Common myeloid progenitor, CD34-positive (primary cell): ENCODE data around the gene BCL2L2.
A peak's percentile ranks its signal among the peaks of the same experiment; 100 is the strongest.

ENCODE experiments used
- CTCF ChIA-PET: fragments of 350-600 bp; sonication (Branson Sonifier 250); formaldehyde crosslinking; loops from one replicate; lab custom pipeline; 2021; ENCODE audit warnings: antibody characterized with exemption; lab: Charles Lee
- POLR2A ChIA-PET: fragments of 350-600 bp; sonication (Branson Sonifier 250); formaldehyde crosslinking; loops from one replicate; lab custom pipeline; 2021; ENCODE audit warnings: antibody characterized with exemption; lab: Charles Lee
- DNase-seq, 3 donors: peaks; one replicate each; pipeline versions ENCODE4 v3.0.0 to v3.0.0-alpha.2; 2013
- H3K27ac ChIP-seq, 2 experiments: 1 replicate in 1 of 2; 2 replicates in 1 of 2; pipeline ENCODE4 v1.7.0; 2013; ENCODE audit warnings: inconsistent platforms in 2 of 2, low read length in 2 of 2, mild to moderate bottlenecking in 2 of 2, low read depth in 1 of 2, moderate library complexity in 1 of 2; ENCODE audit not compliant: severe bottlenecking in 2 of 2, insufficient read depth in 1 of 2, poor library complexity in 1 of 2
- H3K27me3 ChIP-seq, 5 experiments: replicated peaks in 2 of 5; 1 replicate in 3 of 5; 2 replicates in 2 of 5; pipeline versions ENCODE4 v1.6.1 to v1.7.0; 2013; ENCODE audit warnings: low read length in 4 of 5, mild to moderate bottlenecking in 2 of 5, moderate library complexity in 2 of 5, inconsistent platforms in 1 of 5; ENCODE audit not compliant: insufficient read depth in 5 of 5, control insufficient read depth in 4 of 5
- H3K36me3 ChIP-seq, 4 experiments: 1 replicate in 2 of 4; 2 replicates in 2 of 4; pipeline versions ENCODE4 v1.6.1 to v1.7.0; 2013; ENCODE audit warnings: low read length in 3 of 4, control low read depth in 1 of 4, mild to moderate bottlenecking in 1 of 4; ENCODE audit not compliant: control insufficient read depth in 4 of 4, insufficient read depth in 4 of 4
- H3K4me1 ChIP-seq, 4 experiments: 1 replicate in 3 of 4; 2 replicates in 1 of 4; pipeline versions ENCODE4 v1.6.1 to v1.7.1; 2013; ENCODE audit warnings: low read length in 3 of 4, mild to moderate bottlenecking in 3 of 4, control low read depth in 1 of 4, inconsistent platforms in 1 of 4, moderate library complexity in 1 of 4; ENCODE audit not compliant: control insufficient read depth in 4 of 4, insufficient read depth in 4 of 4; ENCODE audit errors: control extremely low read depth in 1 of 4
- H3K4me3 ChIP-seq, 7 experiments: 1 replicate in 4 of 7; 2 replicates in 3 of 7; pipeline versions ENCODE4 v1.5.1 to v1.7.0; 2013; ENCODE audit warnings: mild to moderate bottlenecking in 7 of 7, low read length in 6 of 7, moderate library complexity in 6 of 7, inconsistent platforms in 2 of 7, low read depth in 2 of 7, control low read depth in 1 of 7; ENCODE audit not compliant: insufficient read depth in 4 of 7, control insufficient read depth in 1 of 7; ENCODE audit errors: extremely low read depth in 1 of 7
- H3K9me3 ChIP-seq, 5 experiments: 1 replicate in 4 of 5; 2 replicates in 1 of 5; pipeline versions ENCODE4 v1.6.1 to v1.7.1; 2013; ENCODE audit warnings: low read length in 4 of 5, mild to moderate bottlenecking in 2 of 5, inconsistent platforms in 1 of 5, low read depth in 1 of 5, moderate library complexity in 1 of 5; ENCODE audit not compliant: control insufficient read depth in 4 of 5, insufficient read depth in 2 of 5; ENCODE audit errors: control extremely low read depth in 1 of 5
- WGBS: methylation state at CpG from one replicate; pipeline ENCODE4 v1.1.5; 2013; ENCODE audit not compliant: insufficient coverage; 5-methylcytosine and 5-hydroxymethylcytosine counted together

BCL2L2 gene

DNA sequence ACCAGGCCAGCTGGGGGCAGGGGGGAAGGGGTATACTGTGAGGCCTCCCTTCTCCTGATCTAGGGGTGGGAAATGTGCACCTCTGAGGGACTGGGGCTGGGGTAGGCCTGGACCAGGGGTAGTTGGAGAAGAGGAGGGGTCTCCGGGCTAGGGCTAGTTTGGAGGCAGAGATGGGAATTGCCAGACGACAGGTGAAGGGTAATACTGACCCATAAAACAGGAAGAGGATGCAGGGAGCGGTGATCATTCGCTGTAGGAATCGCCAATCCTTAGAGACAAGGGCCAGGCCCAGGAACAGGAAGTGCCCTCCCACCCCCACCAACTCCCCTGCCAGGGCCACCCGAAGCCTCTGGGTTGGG lies 41.6 kb downstream of the BCL2L2 start:
- Histone ChIP-seq H3K27me3 (peaks cover 0 to 24% (median 2%) of the 10 kb centered on the region in 5 experiments), H3K4me1 (peaks cover 0 to 16% (median 11%) of the 10 kb centered on the region in 4 experiments), H3K4me3 (no peak overlapping the region), H3K9me3 (no peaks in the 10 kb centered on the region), H3K27ac (no peak overlapping the region), H3K36me3 (no peaks in the 10 kb centered on the region)
- no peak for DNase-seq
- ChIA-PET CTCF (interaction anchor here (1.0 to 1.5 kb wide), 3 partner anchors 11 to 32 kb away, joined by 4 to 5 read pairs (median 5); no protein-coding TSS in a partner anchor), POLR2A (no interaction called here)
- WGBS: 100% methylated on average over 2 of the region's 6 CpGs

DNA sequence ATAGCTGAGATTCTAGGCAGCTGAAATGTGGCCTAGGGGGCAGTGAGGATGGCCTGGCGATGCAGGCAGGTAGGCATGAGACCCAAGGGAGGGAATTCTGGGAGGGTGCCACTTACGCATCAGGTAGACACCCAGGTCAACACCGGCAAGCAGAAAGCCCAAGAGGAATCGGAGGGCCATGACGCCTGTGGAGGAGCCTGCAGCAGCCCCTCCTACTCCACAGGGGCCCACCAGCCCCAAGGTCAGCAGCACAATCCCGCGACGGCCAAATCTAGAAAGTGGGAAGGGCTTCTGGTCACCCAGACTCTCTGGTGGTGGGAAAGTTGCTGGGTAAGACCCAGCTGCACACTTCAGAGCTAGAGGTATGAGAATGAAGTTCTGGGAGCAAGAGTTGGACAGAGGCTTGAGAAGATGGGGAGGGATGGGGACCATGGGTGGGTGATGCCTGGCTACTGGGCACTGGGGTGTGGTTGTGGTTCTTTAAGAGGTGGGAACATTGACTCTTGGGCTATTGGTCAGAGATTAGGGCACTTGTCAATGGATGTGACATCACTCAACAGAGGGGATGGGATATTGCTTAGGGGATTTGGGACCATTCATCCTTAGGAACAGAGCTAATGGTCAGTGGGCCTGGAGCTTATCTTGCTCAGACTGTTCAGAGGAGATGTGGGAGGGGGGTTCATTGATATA lies 42.7 kb downstream of the BCL2L2 start:
- no peak for DNase-seq
- ChIA-PET CTCF (interaction anchor here (0.7 to 1.0 kb wide), 3 partner anchors 18 to 31 kb away, joined by 3 to 5 read pairs (median 3); no protein-coding TSS in a partner anchor), POLR2A (interaction anchor here (0.6 kb wide), 1 partner anchor 14 kb away, joined by 3 read pairs; no protein-coding TSS in a partner anchor)
- Histone ChIP-seq H3K27me3 (peaks cover 0 to 34% (median 6%) of the 10 kb centered on the region in 5 experiments), H3K9me3 (no peaks in the 10 kb centered on the region), H3K36me3 (no peaks in the 10 kb centered on the region), H3K27ac (no peak overlapping the region), H3K4me3 (no peak overlapping the region), H3K4me1 (peaks cover 0 to 16% (median 11%) of the 10 kb centered on the region in 4 experiments)
- WGBS: 96% methylated on average over 4 of the region's 8 CpGs

DNA sequence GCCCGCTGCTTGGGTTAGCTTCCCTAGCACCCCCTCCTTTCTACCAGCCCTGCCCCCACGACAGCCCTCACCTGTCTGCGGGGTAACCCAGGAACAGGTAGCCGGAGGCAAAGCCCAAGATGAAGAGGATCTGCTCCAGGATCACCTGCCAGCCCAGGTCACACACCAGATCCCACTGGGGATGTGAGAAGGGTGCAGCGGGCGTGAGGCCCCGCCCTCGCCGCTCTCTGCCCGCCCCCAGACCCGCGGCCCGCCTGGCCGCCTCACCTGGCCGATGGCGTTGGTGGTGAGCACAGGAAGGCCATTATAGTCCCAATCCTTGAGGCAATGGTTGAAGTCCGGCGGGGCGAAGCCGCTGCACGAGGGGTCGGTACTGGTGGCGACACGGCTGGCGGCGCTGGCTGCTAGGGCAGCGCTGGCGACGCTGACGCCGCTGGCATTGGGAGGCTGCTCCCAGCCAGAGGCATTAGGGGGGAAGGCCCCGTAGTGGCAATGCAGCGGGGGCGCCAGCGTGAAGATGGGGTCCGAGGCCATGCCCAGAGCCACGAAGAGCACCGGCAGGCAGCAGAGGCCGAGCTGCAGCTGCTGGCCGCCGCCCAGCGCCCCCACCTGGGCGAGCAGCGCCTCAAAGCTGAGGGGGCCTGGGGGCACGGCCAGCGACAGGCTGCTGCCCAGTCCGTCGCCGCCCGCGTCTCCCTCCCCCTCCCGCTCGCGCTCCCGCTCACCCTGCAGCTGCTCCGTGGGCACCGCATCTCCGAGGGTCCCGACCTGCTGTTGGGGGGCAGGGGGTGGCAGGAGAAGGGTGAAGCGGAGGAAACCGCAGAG lies 45.3 kb downstream of the BCL2L2 start:
- peaks cover 0 to 16% (median 11%) of the 10 kb centered on the region in 4 experiments for H3K4me1 ChIP-seq
- H3K36me3 ChIP-seq: no peaks in the 10 kb centered on the region
- DNase-seq: no peak
- ChIA-PET POLR2A (interaction anchor here (0.5 to 1.4 kb wide), 4 partner anchors 10 to 1883 kb away, joined by 3 read pairs; partner anchors contain the start of genes NGDN and PABPN1), CTCF (interaction anchor here (0.5 to 3.0 kb wide), 4 partner anchors 18 to 753 kb away, joined by 3 to 27 read pairs (median 8); no protein-coding TSS in a partner anchor)
- H3K27ac ChIP-seq: no peak overlapping the region
- 13% methylated on average over 47 of the region's 61 CpGs for WGBS
- H3K27me3 ChIP-seq: peaks cover 0 to 45% (median 14%) of the 10 kb centered on the region in 5 experiments
- no peaks in the 10 kb centered on the region for H3K9me3 ChIP-seq
- peak overlapping the region; percentile 45 to 85 (median 60) for H3K4me3 ChIP-seq

DNA sequence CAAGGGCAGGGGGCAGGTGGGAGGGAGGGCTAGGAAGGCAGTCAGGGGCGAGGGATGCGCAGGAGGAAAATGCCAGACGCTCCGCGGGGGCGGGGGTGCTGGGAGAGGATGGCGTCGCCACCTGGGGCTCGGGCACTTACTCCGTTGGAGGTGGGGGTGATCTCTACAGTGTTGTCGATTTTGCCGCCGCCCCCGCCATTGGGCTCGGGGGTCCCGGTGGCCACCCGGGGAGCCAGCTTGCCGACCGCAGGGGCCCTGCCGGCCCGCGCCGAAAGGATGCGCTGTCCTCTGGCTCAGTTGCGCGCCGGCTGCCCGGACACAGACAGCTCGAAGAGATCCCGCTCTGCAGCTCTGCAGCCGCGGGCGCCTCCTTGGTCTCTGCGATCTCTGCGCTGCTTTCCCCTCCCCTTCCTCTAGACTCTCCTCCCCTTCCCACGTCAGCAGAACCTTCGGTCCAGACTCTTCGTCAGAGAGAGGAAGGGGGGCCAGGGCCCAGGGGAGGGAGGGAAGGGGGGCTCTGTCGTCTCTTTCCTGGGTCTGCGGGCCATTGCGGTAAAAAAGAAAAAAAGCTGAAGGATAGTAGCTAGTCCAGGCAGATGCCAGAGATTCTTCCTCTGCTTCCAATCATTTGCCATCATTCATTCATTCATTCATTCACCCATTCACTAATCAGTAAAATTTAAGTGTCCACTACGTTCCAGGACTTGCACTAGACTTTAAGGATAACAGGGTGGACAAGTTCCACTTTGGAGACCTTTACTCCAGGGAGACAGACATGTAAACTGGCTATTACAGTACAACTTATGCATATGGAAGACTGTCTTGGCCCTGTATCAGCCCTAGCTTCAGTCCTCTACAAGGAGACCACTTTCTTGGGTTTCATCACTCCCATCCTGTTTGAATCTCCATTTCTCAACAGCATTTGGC lies 46.1 kb downstream of the BCL2L2 start, which contains the start of gene SLC22A17:
Gene SLC22A17 (minus strand): TSS at position 382 of the 927 bp plus-strand sequence.
- Histone ChIP-seq H3K4me1 (peaks cover 0 to 16% (median 11%) of the 10 kb centered on the region in 4 experiments), H3K4me3 (peak within 1 kb of the TSS; percentile 45 to 85 (median 60)), H3K9me3 (no peaks in the 10 kb centered on the region), H3K27me3 (peaks cover 0 to 47% (median 14%) of the 10 kb centered on the region in 5 experiments), H3K27ac (no peak within 1 kb of the TSS), H3K36me3 (no peaks in the 10 kb centered on the region)
- peak; percentile 79 to 86 (median 83) for DNase-seq
- ChIA-PET CTCF (interaction anchor here (0.7 to 3.0 kb wide), 7 partner anchors 17 to 123 kb away, joined by 3 to 27 read pairs (median 5); partner anchors contain the start of gene CMTM5), POLR2A (interaction anchor here (0.5 to 1.4 kb wide), 3 partner anchors 11 to 117 kb away, joined by 3 read pairs; partner anchors contain the start of genes NGDN and PABPN1)
- WGBS: 1% methylated on average over 36 of the region's 42 CpGs

DNA sequence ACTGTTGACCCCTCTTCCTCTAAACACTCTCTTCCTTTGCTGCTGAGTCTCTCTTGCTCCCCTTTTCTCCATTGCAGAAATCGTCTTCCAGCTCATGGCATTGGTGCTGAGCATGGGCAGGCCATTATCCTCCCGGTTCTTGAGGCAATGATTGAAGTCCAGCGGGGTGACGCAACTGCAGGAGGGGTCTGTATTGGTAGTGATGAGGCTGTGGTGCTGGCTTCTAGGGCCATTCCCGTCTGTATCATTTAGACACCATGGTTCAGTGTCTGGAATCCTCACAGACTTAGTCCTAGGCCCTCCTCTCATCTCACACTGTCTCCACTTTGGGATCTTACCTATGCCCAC lies 46.8 kb downstream of the BCL2L2 start:
- POLR2A ChIA-PET: interaction anchor here (1.4 kb wide), 1 partner anchor 116 kb away, joined by 3 read pairs; the partner anchor contains the start of gene NGDN

DNA sequence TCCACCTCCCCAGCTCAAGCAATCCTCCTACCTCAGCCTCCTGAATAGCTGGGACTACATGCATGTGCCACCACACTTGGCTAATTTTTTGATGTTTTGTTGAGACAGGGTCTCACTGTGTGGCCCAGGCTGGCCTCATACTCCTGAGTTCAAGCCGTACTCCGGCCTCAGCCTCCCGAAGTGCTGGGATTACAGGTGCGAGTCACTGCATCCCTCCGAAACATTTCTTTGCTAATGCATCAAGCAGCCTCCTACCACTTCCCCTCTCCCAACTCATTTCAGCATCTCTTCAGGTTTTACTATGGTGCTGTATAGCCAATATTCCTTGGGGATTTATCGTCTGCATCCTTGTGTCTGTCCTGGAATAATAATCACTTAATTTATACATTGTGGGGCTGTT lies 48.4 kb downstream of the BCL2L2 start:
- peaks cover 0 to 49% (median 14%) of the 10 kb centered on the region in 5 experiments for H3K27me3 ChIP-seq
- WGBS: 100% methylated on average over 2 of the region's 6 CpGs
- ChIA-PET POLR2A (interaction anchor here (1.3 kb wide), 1 partner anchor 28 kb away, joined by 3 read pairs; no protein-coding TSS in a partner anchor), CTCF (interaction anchor here (0.9 to 2.4 kb wide), 2 partner anchors 10 to 20 kb away, joined by 4 to 5 read pairs; no protein-coding TSS in a partner anchor)
- no peak overlapping the region for H3K27ac ChIP-seq
- peaks cover 0 to 16% (median 11%) of the 10 kb centered on the region in 4 experiments for H3K4me1 ChIP-seq
- H3K4me3 ChIP-seq: no peak overlapping the region
- H3K9me3 ChIP-seq: no peaks in the 10 kb centered on the region
- no peaks in the 10 kb centered on the region for H3K36me3 ChIP-seq
- no peak for DNase-seq

More for the DNA sequence above, 46.8 kb downstream of the BCL2L2 start:
- Histone ChIP-seq H3K36me3 (no peaks in the 10 kb centered on the region), H3K9me3 (no peaks in the 10 kb centered on the region), H3K4me1 (peaks cover 0 to 16% (median 11%) of the 10 kb centered on the region in 4 experiments), H3K27ac (no peak overlapping the region), H3K4me3 (peak overlapping the region in 1 of 7 experiments; percentile 85), H3K27me3 (peaks cover 0 to 48% (median 14%) of the 10 kb centered on the region in 5 experiments)
- CTCF ChIA-PET: interaction anchor here (0.7 to 3.0 kb wide), 7 partner anchors 16 to 122 kb away, joined by 3 to 27 read pairs (median 5); partner anchors contain the start of gene CMTM5
- WGBS: 87% methylated on average over 4 of the region's 5 CpGs
- DNase-seq: no peak
